Caco-2 (cell line): ENCODE data around the gene CDCP2. TPM values are rescaled to one million over a fixed set of nuclear protein-coding genes. Genes with fewer than 3 reads are reported as not detected.

Experiments
- BruUV-seq: library from RNA; stranded (reverse); fragments of 400-500 nt; replicated peaks from 2 replicates; lab custom pipeline; 2021; lab: Mats Ljungman, UMichigan
- CTCF ChIA-PET: fragments of 300-600 bp; sonication (Branson Sonifier 250); formaldehyde crosslinking; loops from one replicate; lab custom pipeline; 2022; ENCODE audit warnings: antibody characterized with exemption; lab: Charles Lee
- POLR2A ChIA-PET: fragments of 300-600 bp; sonication (Branson Sonifier 250); formaldehyde crosslinking; loops from one replicate; lab custom pipeline; 2022; ENCODE audit warnings: antibody characterized with exemption; lab: Charles Lee
- DNase-seq, 2 experiments: peaks; one replicate each; pipeline versions ENCODE4 v3.0.0 to v3.0.0-alpha.2; 2020 to 2022
- H3K27me3 ChIP-seq: replicated peaks from 2 replicates; pipeline ENCODE4 v1.6.0; 2011; ENCODE audit warnings: low read length; ENCODE audit not compliant: control insufficient read depth, insufficient read depth
- H3K36me3 ChIP-seq: 2 replicates; pipeline ENCODE4 v1.5.1; 2011; ENCODE audit warnings: low read length; ENCODE audit not compliant: control insufficient read depth, insufficient read depth
- H3K4me1 ChIP-seq: fragments of 250-450 bp; sonication (Bioruptor Pico); 2 replicates; pipeline ENCODE4 v1.5.1; 2020; ENCODE audit warnings: mild to moderate bottlenecking
- H3K4me3 ChIP-seq: 2 replicates; pipeline ENCODE4 v1.5.1; 2011; ENCODE audit warnings: low read depth, mild to moderate bottlenecking, control low read depth, low read length
- H3K9me3 ChIP-seq: fragments of 250-450 bp; sonication (Bioruptor Pico); 2 replicates; pipeline ENCODE4 v1.5.1; 2020; ENCODE audit warnings: mild to moderate bottlenecking, moderate library complexity
- H3K27ac Mint-ChIP-seq: one replicate; pipeline ENCODE4 v1.8.0; 2022; ENCODE audit warnings: mixed read lengths; ENCODE audit not compliant: unreplicated experiment
- H3K27me3 Mint-ChIP-seq: one replicate; pipeline ENCODE4 v1.8.0; 2022; ENCODE audit warnings: mixed read lengths; ENCODE audit not compliant: insufficient read depth, unreplicated experiment
- H3K36me3 Mint-ChIP-seq: one replicate; pipeline ENCODE4 v1.8.0; 2022; ENCODE audit warnings: mild to moderate bottlenecking, mixed read lengths; ENCODE audit not compliant: insufficient read depth, unreplicated experiment
- H3K4me1 Mint-ChIP-seq: one replicate; pipeline ENCODE4 v1.8.0; 2022; ENCODE audit warnings: low read depth, mixed read lengths; ENCODE audit not compliant: unreplicated experiment
- H3K4me3 Mint-ChIP-seq: one replicate; pipeline ENCODE4 v1.8.0; 2022; ENCODE audit warnings: mild to moderate bottlenecking, moderate library complexity, mixed read lengths; ENCODE audit not compliant: unreplicated experiment
- H3K9me3 Mint-ChIP-seq: one replicate; pipeline ENCODE4 v1.8.0; 2022; ENCODE audit warnings: mixed read lengths; ENCODE audit not compliant: unreplicated experiment
- intact Hi-C: fragments of 100-400 bp; cut with micrococcal nuclease; formaldehyde crosslinking; loops from one replicate; pipeline ENCODE4 v1.10.0; 2022; ENCODE audit not compliant: unreplicated experiment
- total RNA-seq: library from RNA; stranded (reverse); gene quantifications from 2 replicates; pipeline ENCODE4 v1.2.3, GENCODE V29; 2022
- TF ChIP-seq, protein P1 (sequence below), 2 experiments: fragments of 200-600 bp in 1 of 2; IDR thresholded peaks; 1 replicate in 1 of 2; 2 replicates in 1 of 2; pipeline versions ENCODE4 v1.5.1 to v1.8.0; 2011 to 2022; ENCODE audit warnings: antibody characterized with exemption in 1 of 2, control low read depth in 1 of 2, inconsistent platforms in 1 of 2, low read depth in 1 of 2, low read length in 1 of 2, mild to moderate bottlenecking in 1 of 2, moderate library complexity in 1 of 2; ENCODE audit not compliant: insufficient read depth in 1 of 2, severe bottlenecking in 1 of 2, unreplicated experiment in 1 of 2

CDCP2 gene
- total RNA-seq, 1 experiment from 2014 or later, result not detected

DNA sequence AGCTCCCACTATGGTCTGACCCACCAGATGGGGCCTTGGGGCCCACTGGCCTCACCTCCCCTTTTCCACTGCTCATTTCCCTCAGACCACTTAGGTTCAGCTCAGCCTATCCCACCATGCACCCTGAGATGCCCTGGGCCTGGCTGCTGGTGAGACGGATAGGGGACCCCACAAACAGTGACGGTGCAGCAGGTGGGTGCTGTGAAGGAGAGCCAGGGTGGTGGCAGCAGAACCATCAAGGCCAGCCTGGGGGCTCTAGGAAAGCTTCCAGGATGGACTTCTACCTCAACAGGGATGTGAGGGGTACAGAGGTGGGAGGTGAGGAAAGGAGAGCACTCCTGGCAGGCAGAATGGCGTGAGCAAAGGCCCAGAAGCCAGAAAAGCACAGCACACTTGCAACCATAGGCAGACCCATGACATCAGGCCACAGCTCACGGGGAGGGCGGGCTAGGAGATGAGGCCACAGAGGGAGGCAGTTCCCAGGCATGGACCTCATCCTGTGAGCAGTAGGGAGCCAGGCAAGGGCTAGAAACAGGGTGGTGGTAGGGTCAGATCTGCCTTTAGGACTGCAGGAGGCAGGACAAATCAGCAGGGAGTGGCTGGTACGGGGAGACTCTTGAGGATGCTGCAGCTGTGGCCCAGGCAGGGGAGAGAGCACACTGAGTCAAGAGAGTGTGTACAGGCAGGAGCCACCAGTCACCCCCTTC lies 24.0 kb upstream of the CDCP2 start:
- Histone ChIP-seq H3K4me1 (no peaks in the 10 kb centered on the region), H3K4me3 (no peak overlapping the region), H3K9me3 (no peaks in the 10 kb centered on the region), H3K27me3 (no peaks in the 10 kb centered on the region), H3K36me3 (no peaks in the 10 kb centered on the region)
- BruUV-seq, result no TSS peak
- H3K27ac Mint-ChIP-seq, result no peak overlapping the region
- H3K4me3 Mint-ChIP-seq, result no peak overlapping the region
- H3K9me3 Mint-ChIP-seq, result no peaks in the 10 kb centered on the region
- CTCF ChIA-PET, result no interaction called here
- DNase-seq, result no peak
- no peaks in the 10 kb centered on the region for H3K27me3 Mint-ChIP-seq
- POLR2A ChIA-PET, result no interaction called here
- no peaks in the 10 kb centered on the region for H3K36me3 Mint-ChIP-seq
- TF ChIP-seq, protein P1, sequence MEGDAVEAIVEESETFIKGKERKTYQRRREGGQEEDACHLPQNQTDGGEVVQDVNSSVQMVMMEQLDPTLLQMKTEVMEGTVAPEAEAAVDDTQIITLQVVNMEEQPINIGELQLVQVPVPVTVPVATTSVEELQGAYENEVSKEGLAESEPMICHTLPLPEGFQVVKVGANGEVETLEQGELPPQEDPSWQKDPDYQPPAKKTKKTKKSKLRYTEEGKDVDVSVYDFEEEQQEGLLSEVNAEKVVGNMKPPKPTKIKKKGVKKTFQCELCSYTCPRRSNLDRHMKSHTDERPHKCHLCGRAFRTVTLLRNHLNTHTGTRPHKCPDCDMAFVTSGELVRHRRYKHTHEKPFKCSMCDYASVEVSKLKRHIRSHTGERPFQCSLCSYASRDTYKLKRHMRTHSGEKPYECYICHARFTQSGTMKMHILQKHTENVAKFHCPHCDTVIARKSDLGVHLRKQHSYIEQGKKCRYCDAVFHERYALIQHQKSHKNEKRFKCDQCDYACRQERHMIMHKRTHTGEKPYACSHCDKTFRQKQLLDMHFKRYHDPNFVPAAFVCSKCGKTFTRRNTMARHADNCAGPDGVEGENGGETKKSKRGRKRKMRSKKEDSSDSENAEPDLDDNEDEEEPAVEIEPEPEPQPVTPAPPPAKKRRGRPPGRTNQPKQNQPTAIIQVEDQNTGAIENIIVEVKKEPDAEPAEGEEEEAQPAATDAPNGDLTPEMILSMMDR (IDR thresholded peaks at IDR 0.05; ENCODE audit: insufficient read depth in 1 of 2, low read depth in 1 of 2, low read length in 1 of 2, severe bottlenecking in 1 of 2, unreplicated experiment in 1 of 2), result no peak
- H3K4me1 Mint-ChIP-seq, result no peaks in the 10 kb centered on the region
- intact Hi-C loops, result no loop called here

DNA sequence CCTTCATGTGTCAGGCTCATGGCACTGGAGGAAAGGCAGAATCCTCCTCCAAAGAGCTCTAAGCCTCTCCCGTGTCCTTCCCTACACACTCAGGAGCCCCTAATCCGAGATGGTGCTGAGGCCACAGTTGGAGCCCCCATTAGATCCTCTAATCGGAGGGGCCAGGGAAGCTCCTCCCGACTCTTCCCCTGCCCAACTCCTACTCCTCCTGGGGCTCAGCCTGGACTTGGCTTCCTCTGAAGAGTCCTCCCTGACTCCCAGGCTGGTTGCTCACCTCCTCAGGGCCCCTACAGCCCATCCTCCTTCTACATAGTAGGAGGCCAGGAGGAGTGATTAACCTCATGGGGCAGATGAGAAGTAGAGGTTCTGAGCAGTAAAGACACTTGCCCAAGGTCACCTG lies 21.3 kb upstream of the CDCP2 start:
- no peak overlapping the region for H3K4me3 ChIP-seq
- ChIA-PET POLR2A (no interaction called here), CTCF (interaction anchor here (1.0 kb wide), 1 partner anchor 9 kb away, joined by 3 read pairs; no protein-coding TSS in a partner anchor)
- no peaks in the 10 kb centered on the region for H3K4me1 ChIP-seq
- no peaks in the 10 kb centered on the region for H3K9me3 ChIP-seq
- Mint-ChIP-seq H3K4me3 (no peak overlapping the region), H3K27ac (no peak overlapping the region), H3K27me3 (no peaks in the 10 kb centered on the region), H3K4me1 (no peaks in the 10 kb centered on the region), H3K36me3 (no peaks in the 10 kb centered on the region), H3K9me3 (no peaks in the 10 kb centered on the region)
- TF ChIP-seq, protein P1 (IDR thresholded peaks at IDR 0.05; ENCODE audit: insufficient read depth in 1 of 2, low read depth in 1 of 2, low read length in 1 of 2, severe bottlenecking in 1 of 2, unreplicated experiment in 1 of 2), result no peak
- no peaks in the 10 kb centered on the region for H3K36me3 ChIP-seq
- DNase-seq, result no peak
- no peaks in the 10 kb centered on the region for H3K27me3 ChIP-seq
- intact Hi-C loops, result no loop called here
- BruUV-seq, result no TSS peak

DNA sequence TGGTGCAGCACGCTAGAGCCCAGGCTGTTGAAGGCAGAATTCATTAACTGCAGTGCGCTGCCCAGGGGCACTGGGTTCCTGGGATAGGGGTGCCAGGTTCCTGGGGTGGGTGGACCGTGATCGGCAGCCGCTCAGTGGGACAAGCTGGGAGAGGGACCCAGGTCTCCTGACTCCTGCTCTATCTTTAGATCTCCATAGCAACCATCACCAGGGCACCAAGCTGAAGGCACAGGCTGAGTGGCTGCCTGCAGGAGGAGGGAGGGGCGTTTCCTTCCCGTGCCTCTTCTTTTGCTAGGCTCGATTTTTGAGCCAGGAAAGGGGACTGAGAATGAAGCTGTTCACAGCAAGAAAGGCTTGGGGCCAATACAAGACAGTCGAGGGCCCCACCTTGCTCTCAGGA lies 20.9 kb upstream of the CDCP2 start:
- H3K36me3 Mint-ChIP-seq, result no peaks in the 10 kb centered on the region
- Histone ChIP-seq H3K4me1 (no peaks in the 10 kb centered on the region), H3K4me3 (no peak overlapping the region), H3K27me3 (no peaks in the 10 kb centered on the region), H3K36me3 (no peaks in the 10 kb centered on the region), H3K9me3 (no peaks in the 10 kb centered on the region)
- ChIA-PET POLR2A (no interaction called here), CTCF (interaction anchor here (1.0 kb wide), 1 partner anchor 9 kb away, joined by 3 read pairs; no protein-coding TSS in a partner anchor)
- H3K27ac Mint-ChIP-seq, result no peak overlapping the region
- H3K9me3 Mint-ChIP-seq, result no peaks in the 10 kb centered on the region
- no peak for DNase-seq
- no peak overlapping the region for H3K4me3 Mint-ChIP-seq
- TF ChIP-seq, protein P1 (IDR thresholded peaks at IDR 0.05; ENCODE audit: insufficient read depth in 1 of 2, low read depth in 1 of 2, low read length in 1 of 2, severe bottlenecking in 1 of 2, unreplicated experiment in 1 of 2), result no peak
- intact Hi-C loops, result no loop called here
- no TSS peak for BruUV-seq
- no peaks in the 10 kb centered on the region for H3K27me3 Mint-ChIP-seq
- no peaks in the 10 kb centered on the region for H3K4me1 Mint-ChIP-seq
